SK-N-MC (cell line): ENCODE measurements around the gene DCLK1.

Experiments used
- EZH2 ChIP-seq: fragments of 200-600 bp; sonication (generic); IDR thresholded peaks from one replicate; pipeline ENCODE4 v1.6.1; 2017; ENCODE audit warnings: antibody characterized with exemption
- FOXP2 ChIP-seq: optimal IDR thresholded peaks from 2 replicates; pipeline ENCODE3; 2011; ENCODE audit warnings: mild to moderate bottlenecking, moderate library complexity; ENCODE audit not compliant: insufficient read depth; ENCODE audit errors: extremely low read length, control extremely low read depth
- POLR2AphosphoS5 ChIP-seq: IDR thresholded peaks from 2 replicates; pipeline ENCODE4 v1.6.1; 2012; ENCODE audit warnings: mild to moderate bottlenecking, low read depth, low read length, borderline replicate concordance

DNA sequence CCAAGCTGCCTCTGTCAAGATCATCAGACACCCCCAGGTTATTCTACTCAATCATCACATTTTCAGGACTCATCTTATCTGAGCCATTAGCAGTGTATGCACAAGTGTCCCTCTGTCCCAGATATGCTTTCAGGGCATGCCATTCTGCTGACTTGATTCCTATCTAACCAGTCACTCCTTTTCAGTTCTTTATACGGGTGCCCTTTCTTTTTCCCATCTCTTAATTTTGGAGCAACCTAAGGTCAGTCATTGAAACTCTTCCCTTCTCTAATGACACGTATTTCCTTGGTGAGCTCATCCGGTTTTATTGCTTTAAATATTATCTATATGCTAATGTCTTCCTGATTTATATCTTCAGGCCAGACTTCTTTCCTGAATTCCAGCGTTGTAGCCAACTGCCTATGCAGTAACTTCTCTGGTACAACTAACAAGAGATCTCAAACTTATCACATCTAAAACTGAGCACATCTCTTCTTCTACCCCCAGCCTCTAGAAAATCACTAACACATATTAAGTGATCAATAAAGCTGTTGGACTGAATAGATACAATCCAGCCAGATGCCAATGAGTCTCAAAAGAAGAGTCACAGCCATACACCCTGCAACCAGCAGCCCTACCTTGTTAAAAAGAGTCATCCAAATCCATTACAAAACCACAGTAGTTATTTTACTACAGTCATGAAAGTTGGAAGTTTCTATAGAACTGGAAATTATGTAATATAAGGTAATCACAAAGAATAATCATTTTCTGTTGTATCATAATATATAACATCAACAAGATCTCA, 58.8 kb downstream of the DCLK1 start:
- no peak for TF ChIP-seq EZH2
- no peak for TF ChIP-seq POLR2AphosphoS5
- no peak for TF ChIP-seq FOXP2
